Activated CD4-positive, alpha-beta memory T cell treated with anti-CD3 and anti-CD28 coated beads for 36 hours (primary cell): ENCODE measurements around the gene RPS8. TPM values are rescaled to one million over a fixed set of nuclear protein-coding genes. Genes with fewer than 3 reads are reported as not detected.
"Not testable (repeated sequence)": the region's sequence is repeated elsewhere in the genome, so short reads cannot be mapped to it uniquely, and the experiment has no call there.

Source experiments
- CTCF ChIA-PET: fragments of 350-600 bp; sonication (Branson Sonifier 250); formaldehyde crosslinking; loops from one replicate; lab custom pipeline; 2021; ENCODE audit warnings: antibody characterized with exemption, inconsistent platforms; lab: Charles Lee
- POLR2A ChIA-PET: fragments of 350-600 bp; sonication (Branson Sonifier 250); formaldehyde crosslinking; loops from one replicate; lab custom pipeline; 2021; ENCODE audit warnings: antibody characterized with exemption; lab: Charles Lee
- DNase-seq: peaks from one replicate; pipeline ENCODE4 v3.0.0-alpha.2; 2020
- H3K27ac Mint-ChIP-seq: one replicate; pipeline ENCODE4 v1.8.0; 2021; ENCODE audit warnings: mixed read lengths
- H3K27me3 Mint-ChIP-seq: one replicate; pipeline ENCODE4 v1.8.0; 2021; ENCODE audit warnings: mixed read lengths
- H3K36me3 Mint-ChIP-seq: one replicate; pipeline ENCODE4 v1.8.0; 2021; ENCODE audit warnings: mixed read lengths
- H3K4me1 Mint-ChIP-seq: one replicate; pipeline ENCODE4 v1.8.0; 2021; ENCODE audit warnings: low read depth, mixed read lengths
- H3K4me3 Mint-ChIP-seq: one replicate; pipeline ENCODE4 v1.8.0; 2021; ENCODE audit warnings: mild to moderate bottlenecking, mixed read lengths
- H3K9me3 Mint-ChIP-seq: one replicate; pipeline ENCODE4 v1.8.0; 2021; ENCODE audit warnings: mixed read lengths
- intact Hi-C: fragments of 100-400 bp; cut with micrococcal nuclease; formaldehyde crosslinking; loops from one replicate; pipeline ENCODE4 v1.15.1; 2023
- total RNA-seq, 2 experiments: library from RNA; stranded (reverse); gene quantifications; one replicate each; pipeline ENCODE4 v1.2.3, GENCODE V29; 2021

Gene RPS8
- total RNA-seq, 2 experiments from 2014 or later: 2,983 to 3,047 TPM

- intact Hi-C loops: no loop called here
These were observed 27.5 kb upstream of the RPS8 start for GRCh38 chr1:44747878-44748277.

DNA sequence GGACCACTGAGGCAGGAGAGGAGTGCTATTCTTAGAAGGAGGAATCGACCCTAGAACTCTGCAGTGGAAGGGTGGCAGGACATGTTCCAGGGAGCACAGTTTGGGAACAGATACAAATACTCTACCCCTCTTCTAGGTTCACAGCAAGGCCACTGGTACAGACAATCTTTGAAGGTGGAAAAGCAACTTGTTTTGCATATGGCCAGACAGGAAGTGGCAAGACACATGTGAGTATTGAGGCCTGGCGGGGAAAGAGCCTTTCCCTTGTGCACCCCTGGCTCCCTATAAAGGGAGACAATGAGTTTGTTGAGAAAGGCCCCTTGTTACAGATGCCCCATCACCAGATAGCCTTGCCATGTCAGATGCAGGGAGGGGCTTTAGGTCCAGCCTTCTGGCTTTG is 17.9 kb upstream of the RPS8 start:
- POLR2A ChIA-PET: no interaction called here
- no peak for DNase-seq
- Mint-ChIP-seq H3K4me3 (no peak overlapping the region), H3K36me3 (peaks cover 68% of the 10 kb centered on the region), H3K9me3 (no peaks in the 10 kb centered on the region), H3K4me1 (peaks cover 3% of the 10 kb centered on the region), H3K27me3 (no peaks in the 10 kb centered on the region), H3K27ac (no peak overlapping the region)
- intact Hi-C loops: no loop called here
- CTCF ChIA-PET: no interaction called here

More at GRCh38 chr1:44747878-44748277, 27.5 kb upstream of the RPS8 start:
- POLR2A ChIA-PET: interaction anchor here (1.1 kb wide), 2 partner anchors 18 to 19 kb away, joined by 3 to 5 read pairs; no protein-coding TSS in a partner anchor
- Mint-ChIP-seq H3K9me3 (no peaks in the 10 kb centered on the region), H3K4me1 (peaks cover 6% of the 10 kb centered on the region), H3K27me3 (no peaks in the 10 kb centered on the region), H3K36me3 (peaks cover 44% of the 10 kb centered on the region), H3K4me3 (no peak overlapping the region), H3K27ac (no peak overlapping the region)
- CTCF ChIA-PET: interaction anchor here (1.1 to 2.8 kb wide), 3 partner anchors 12 to 16 kb away, joined by 3 to 9 read pairs (median 5); partner anchors contain the start of gene RNU5D-1
- no peak for DNase-seq

DNA sequence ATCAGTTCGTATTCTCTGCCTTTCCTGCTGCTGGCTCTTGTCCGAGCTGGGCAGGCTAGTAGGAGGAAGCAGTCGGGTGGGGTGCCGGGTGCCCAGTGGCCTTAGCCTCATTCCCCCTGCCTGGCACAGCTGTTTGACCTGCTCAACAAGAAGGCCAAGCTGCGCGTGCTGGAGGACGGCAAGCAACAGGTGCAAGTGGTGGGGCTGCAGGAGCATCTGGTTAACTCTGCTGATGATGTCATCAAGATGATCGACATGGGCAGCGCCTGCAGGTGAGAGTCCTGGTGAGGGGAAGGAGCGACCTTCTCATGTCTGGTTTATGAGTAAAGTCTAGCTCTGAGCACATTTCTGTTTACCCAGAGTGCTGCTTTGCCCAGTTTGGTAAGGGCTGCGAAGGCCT is 16.3 kb upstream of the RPS8 start:
- H3K27me3 Mint-ChIP-seq: no peaks in the 10 kb centered on the region
- H3K36me3 Mint-ChIP-seq: peaks cover 66% of the 10 kb centered on the region
- H3K27ac Mint-ChIP-seq: no peak overlapping the region
- CTCF ChIA-PET: interaction anchor here (1.7 kb wide), 1 partner anchor 11 kb away, joined by 5 read pairs; no protein-coding TSS in a partner anchor
- H3K9me3 Mint-ChIP-seq: no peaks in the 10 kb centered on the region
- intact Hi-C loops: no loop called here
- no peak overlapping the region for H3K4me3 Mint-ChIP-seq
- DNase-seq: no peak
- H3K4me1 Mint-ChIP-seq: peaks cover 3% of the 10 kb centered on the region
- POLR2A ChIA-PET: interaction anchor here (0.9 to 1.8 kb wide), 4 partner anchors 12 to 37 kb away, joined by 3 to 6 read pairs (median 4); partner anchors contain the start of gene RPS8

DNA sequence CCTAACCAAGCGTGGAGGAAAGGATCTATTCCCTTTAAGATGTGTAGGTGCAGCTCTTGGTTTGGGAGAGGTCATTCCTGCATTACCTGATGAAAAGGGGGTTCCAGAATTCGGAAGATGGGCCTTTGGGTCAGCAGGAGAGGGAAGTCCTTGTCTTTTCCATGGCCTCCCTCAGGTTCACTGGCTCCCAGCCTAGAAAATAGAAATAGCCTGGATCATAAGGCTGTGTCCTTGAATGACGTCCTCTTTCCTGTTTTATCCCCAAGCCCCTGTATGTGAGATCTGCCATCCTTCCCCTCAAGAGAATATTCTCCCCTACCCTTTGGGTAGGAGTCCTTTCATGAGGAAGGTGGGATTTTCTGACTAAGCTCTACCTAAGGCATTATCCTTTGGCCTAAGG is 14.5 kb upstream of the RPS8 start:
- intact Hi-C loops: no loop called here
- H3K27me3 Mint-ChIP-seq: no peaks in the 10 kb centered on the region
- peaks cover 3% of the 10 kb centered on the region for H3K4me1 Mint-ChIP-seq
- ChIA-PET CTCF (interaction anchor here (1.7 kb wide), 1 partner anchor 13 kb away, joined by 5 read pairs; no protein-coding TSS in a partner anchor), POLR2A (interaction anchor here (1.5 to 1.6 kb wide), 2 partner anchors 15 to 30 kb away, joined by 3 to 6 read pairs; partner anchors contain the start of genes RNU5D-1 and RPS8)
- no peak overlapping the region for H3K27ac Mint-ChIP-seq
- peaks cover 55% of the 10 kb centered on the region for H3K36me3 Mint-ChIP-seq
- H3K9me3 Mint-ChIP-seq: no peaks in the 10 kb centered on the region
- no peak overlapping the region for H3K4me3 Mint-ChIP-seq
- no peak for DNase-seq

DNA sequence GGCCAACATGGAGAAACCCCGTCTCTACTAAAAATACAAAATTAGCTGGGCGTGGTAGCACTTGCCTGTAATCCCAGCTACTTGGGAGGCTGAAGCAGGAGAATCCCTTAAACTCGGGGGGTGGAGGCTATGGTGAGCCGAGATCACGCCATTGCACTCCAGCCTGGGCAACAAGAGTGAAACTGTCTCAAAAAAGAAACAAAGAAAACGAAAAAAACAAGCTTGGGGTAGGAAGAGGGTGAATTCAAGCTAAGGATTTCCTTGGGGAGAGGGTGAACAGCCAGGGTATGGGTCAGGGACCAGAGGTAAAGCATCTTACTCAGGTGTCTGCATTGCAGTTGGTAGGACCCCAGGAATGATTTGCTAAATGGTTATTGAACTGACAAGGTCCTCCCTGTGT is 8.9 kb upstream of the RPS8 start:
- peaks cover 34% of the 10 kb centered on the region for H3K36me3 Mint-ChIP-seq
- ChIA-PET POLR2A (interaction anchor here (0.9 to 4.1 kb wide), 5 partner anchors 9 to 45 kb away, joined by 3 to 15 read pairs (median 4); partner anchors contain the start of gene RPS8), CTCF (interaction anchor here (1.3 kb wide), 1 partner anchor 36 kb away, joined by 4 read pairs; the partner anchor contains the start of gene RNU5D-1)
- DNase-seq, intact Hi-C loops, H3K27me3 Mint-ChIP-seq, H3K9me3 Mint-ChIP-seq, H3K4me1 Mint-ChIP-seq, H3K27ac Mint-ChIP-seq, H3K4me3 Mint-ChIP-seq: not testable (repeated sequence)

DNA sequence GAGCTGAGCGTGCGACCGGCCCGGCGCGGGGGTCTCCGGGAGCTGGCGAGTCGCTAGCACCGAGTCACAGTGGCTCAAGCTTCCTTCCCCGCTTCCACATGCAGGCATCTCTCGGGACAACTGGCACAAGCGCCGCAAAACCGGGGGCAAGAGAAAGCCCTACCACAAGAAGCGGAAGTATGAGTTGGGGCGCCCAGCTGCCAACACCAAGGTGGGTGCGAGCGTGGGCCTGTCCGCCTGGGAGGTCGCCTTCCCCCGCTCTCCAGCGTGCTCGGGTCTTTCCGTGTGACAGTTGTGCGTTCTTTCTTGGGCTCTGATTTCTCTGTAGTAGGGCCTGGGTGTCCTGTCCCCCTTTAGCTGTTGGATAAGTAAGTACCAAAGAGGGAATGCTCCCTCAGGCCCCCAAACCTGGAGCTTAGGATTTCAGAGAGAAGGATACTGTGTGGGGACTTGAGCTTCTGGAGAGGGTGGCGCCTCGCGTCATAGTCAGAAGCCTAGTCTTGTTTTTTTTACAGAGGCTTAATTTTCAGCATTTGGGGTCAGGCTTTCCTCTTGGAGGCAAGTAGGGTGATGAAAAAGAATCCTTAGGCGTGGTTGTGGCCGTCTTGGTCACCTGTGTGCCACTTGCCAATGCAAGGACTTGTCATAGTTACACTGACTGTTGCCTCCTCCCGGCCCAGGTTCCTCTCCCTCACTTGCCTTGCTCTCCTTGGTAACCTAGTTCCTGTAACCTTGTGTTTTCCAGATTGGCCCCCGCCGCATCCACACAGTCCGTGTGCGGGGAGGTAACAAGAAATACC is 790 bp downstream of the RPS8 start:
- H3K9me3 Mint-ChIP-seq: no peaks in the 10 kb centered on the region

GRCh38 chr1:44776730-44777068 is 1.4 kb downstream of the RPS8 start:
- intact Hi-C loops: no loop called here
- Mint-ChIP-seq H3K27ac (peak overlapping the region; percentile 81), H3K27me3 (no peaks in the 10 kb centered on the region), H3K9me3 (no peaks in the 10 kb centered on the region), H3K4me1 (peaks cover 42% of the 10 kb centered on the region), H3K4me3 (peak overlapping the region; percentile 83), H3K36me3 (peaks cover 59% of the 10 kb centered on the region)
- ChIA-PET POLR2A (interaction anchor here (1.7 to 5.4 kb wide), 13 partner anchors 11 to 235 kb away, joined by 7 to 70 read pairs (median 17); partner anchors contain the start of genes BEST4, BTBD19, DYNLT4 and EIF2B3), CTCF (interaction anchor here (1.9 to 2.5 kb wide), 2 partner anchors 9 to 24 kb away, joined by 13 to 32 read pairs; partner anchors contain the start of genes BEST4 and PLK3)
- no peak for DNase-seq

More for the DNA sequence above, 790 bp downstream of the RPS8 start:
- Mint-ChIP-seq H3K4me1 (peaks cover 41% of the 10 kb centered on the region), H3K36me3 (peaks cover 53% of the 10 kb centered on the region), H3K4me3 (peak overlapping the region; percentile 83), H3K27ac (peak overlapping the region; percentile 81), H3K27me3 (no peaks in the 10 kb centered on the region)
- intact Hi-C loops: loop anchor here (1.0 to 2.0 kb wide), 4 partner anchors 8 to 45 kb away; partner anchors contain the start of genes DYNLT4, KIF2C and RNU5D-1
- POLR2A ChIA-PET: interaction anchor here (0.5 to 5.4 kb wide), 23 partner anchors 10 to 1986 kb away, joined by 3 to 70 read pairs (median 11); partner anchors contain the start of genes BEST4, BTBD19, DYNLT4 and EIF2B3
- peak; percentile 49 for DNase-seq
- CTCF ChIA-PET: interaction anchor here (0.9 to 2.5 kb wide), 6 partner anchors 10 to 49 kb away, joined by 3 to 32 read pairs (median 8); partner anchors contain the start of genes BEST4, PLK3 and RNU5D-1

- DNase-seq: no peak
- H3K9me3 Mint-ChIP-seq: no peaks in the 10 kb centered on the region
- intact Hi-C loops: no loop called here
- POLR2A ChIA-PET: interaction anchor here (1.0 to 5.4 kb wide), 8 partner anchors 10 to 56 kb away, joined by 3 to 70 read pairs (median 6); partner anchors contain the start of genes BEST4, BTBD19 and PLK3
- peaks cover 64% of the 10 kb centered on the region for H3K36me3 Mint-ChIP-seq
- CTCF ChIA-PET: no interaction called here
- H3K27me3 Mint-ChIP-seq: no peaks in the 10 kb centered on the region
- H3K27ac Mint-ChIP-seq: peak overlapping the region; percentile 81
- H3K4me1 Mint-ChIP-seq: peaks cover 42% of the 10 kb centered on the region
- H3K4me3 Mint-ChIP-seq: peak overlapping the region; percentile 83
These were observed 2.2 kb downstream of the RPS8 start for GRCh38 chr1:44777547-44777946.

- Mint-ChIP-seq H3K4me1 (peaks cover 40% of the 10 kb centered on the region), H3K27ac (peak overlapping the region; percentile 81), H3K27me3 (no peaks in the 10 kb centered on the region), H3K36me3 (peaks cover 65% of the 10 kb centered on the region), H3K9me3 (no peaks in the 10 kb centered on the region), H3K4me3 (peak overlapping the region; percentile 83)
- DNase-seq: no peak
- intact Hi-C loops: no loop called here
- CTCF ChIA-PET: no interaction called here
- POLR2A ChIA-PET: interaction anchor here (0.6 to 5.4 kb wide), 9 partner anchors 9 to 56 kb away, joined by 3 to 70 read pairs (median 5); partner anchors contain the start of genes BEST4, BTBD19 and PLK3
These were observed 2.8 kb downstream of the RPS8 start for GRCh38 chr1:44777969-44778635.

DNA sequence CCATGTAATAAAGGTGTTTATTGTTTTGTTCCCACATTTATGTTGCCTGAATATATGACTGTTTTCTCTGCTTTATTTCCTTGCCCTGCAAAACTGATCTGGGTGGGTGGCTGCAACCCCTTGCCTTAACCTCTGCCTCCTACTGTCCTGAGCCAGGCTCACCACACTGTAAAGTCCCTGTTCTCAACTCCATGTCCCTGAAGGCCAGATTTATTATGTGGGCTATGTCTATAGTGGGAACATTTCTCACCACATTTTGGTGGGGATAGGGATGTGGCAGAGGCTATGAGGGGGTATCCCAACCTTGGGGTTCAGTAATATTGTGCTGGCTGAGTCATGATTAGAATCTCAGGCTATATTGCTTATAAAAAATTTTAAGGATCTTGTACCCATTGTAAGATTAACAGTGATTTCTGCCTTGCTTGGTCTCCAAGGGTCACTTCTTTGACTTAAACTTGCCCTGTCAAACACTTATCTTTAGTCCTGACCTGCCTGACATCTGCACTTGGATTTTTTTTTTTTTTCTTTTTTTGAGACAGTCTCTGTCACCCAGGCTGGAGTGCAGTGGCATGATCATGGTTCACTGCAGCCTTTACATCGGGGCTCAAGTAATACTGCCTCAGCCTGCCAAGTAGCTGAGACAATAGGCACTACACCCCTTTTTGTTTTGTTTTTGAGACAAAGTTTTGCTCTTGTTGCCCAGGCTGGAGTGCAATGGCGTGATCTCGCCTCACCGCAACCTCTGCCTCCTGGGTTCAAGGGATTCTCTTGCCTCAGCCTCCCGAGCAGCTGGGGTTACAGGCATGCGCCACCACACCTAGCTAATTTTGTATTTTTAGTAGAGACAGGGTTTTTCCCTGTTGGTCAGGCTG is 3.6 kb downstream of the RPS8 start:
- Mint-ChIP-seq H3K4me1 (peaks cover 46% of the 10 kb centered on the region), H3K27me3 (no peaks in the 10 kb centered on the region), H3K9me3 (no peaks in the 10 kb centered on the region), H3K27ac (peak overlapping the region; percentile 81), H3K36me3 (peaks cover 65% of the 10 kb centered on the region), H3K4me3 (peak overlapping the region; percentile 83)
- DNase-seq: no peak
- POLR2A ChIA-PET: interaction anchor here (0.6 to 5.4 kb wide), 6 partner anchors 28 to 57 kb away, joined by 3 to 49 read pairs (median 4); partner anchors contain the start of genes DYNLT4 and RNU5D-1
- intact Hi-C loops: no loop called here
- CTCF ChIA-PET: interaction anchor here (2.0 kb wide), 1 partner anchor 47 kb away, joined by 6 read pairs; no protein-coding TSS in a partner anchor
